ENCODE results near the gene SPEM2. TPM values are rescaled to one million over a fixed set of nuclear protein-coding genes. Genes with fewer than 3 reads are reported as not detected.

Gene SPEM2
- total and polyA plus RNA-seq, 2 of the 4 experiments (the other 2 are of a cell fraction): not detected

DNA sequence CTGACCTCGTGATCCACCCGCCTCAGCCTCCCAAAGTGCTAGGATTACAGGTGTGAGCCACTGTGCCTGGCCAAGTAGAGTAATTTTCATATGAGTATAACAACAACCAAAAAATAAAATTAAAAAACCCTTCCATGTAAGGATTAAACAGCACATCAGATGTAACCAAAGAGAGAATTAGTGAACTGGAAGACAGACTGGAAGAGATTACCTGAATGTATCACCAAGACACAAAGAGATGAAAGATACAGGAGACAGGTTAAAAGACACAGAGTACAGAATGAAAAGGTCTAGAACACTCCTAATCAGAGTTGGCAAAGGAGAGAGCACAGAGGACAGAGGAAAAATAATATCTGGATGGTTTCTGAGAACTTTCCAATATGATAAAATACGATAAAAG, 46.3 kb upstream of the SPEM2 start:
- no peaks in the 10 kb centered on the region for H3K79me1 ChIP-seq (ENCODE audit: low read depth in 1 of 2, low read length in 2 of 2)
- no peaks in the 10 kb centered on the region for H4K20me1 ChIP-seq (ENCODE audit: insufficient read depth, low read length)
- in situ Hi-C loops (cut with MboI; ENCODE audit: low sequenced_read_pairs): no loop called here
- H3K4me3 ChIP-seq (ENCODE audit: insufficient read depth, low read depth, low read length): no peak overlapping the region
- dilution Hi-C loops (cut with HindIII; ENCODE audit: low sequenced_read_pairs, unreplicated experiment): no loop called here
- WGBS, 2 experiments (ENCODE audit: extremely low coverage in 2 of 2, insufficient read length in 1 of 2): no CpG with 5 or more reads among the region's 3 CpGs
- H3K9me1 ChIP-seq (ENCODE audit: insufficient read depth, low read length): peaks cover 2% of the 10 kb centered on the region; the same call in 1 of the 2 replicates
- no peak overlapping the region for H2AFZ ChIP-seq (replicated peaks; ENCODE audit: low read length, poor library complexity)
- TF ChIP-seq MAFK (IDR thresholded peaks at IDR 0.05; ENCODE audit: low read depth, low read length) (no peak), CHD1 (IDR thresholded peaks at IDR 0.05; ENCODE audit: low read depth, low read length) (no peak), NFE2L2 (IDR thresholded peaks at IDR 0.05; ENCODE audit: low read depth, low read length) (no peak), CEBPB (IDR thresholded peaks at IDR 0.05; ENCODE audit: low read depth, low read length) (no peak), RCOR1 (IDR thresholded peaks at IDR 0.05; ENCODE audit: insufficient replicate concordance, low read length) (no peak), RFX5 (IDR thresholded peaks at IDR 0.05; ENCODE audit: low read depth, low read length) (no peak), RAD21 (IDR thresholded peaks at IDR 0.05; ENCODE audit: low read length) (no peak), MXI1 (IDR thresholded peaks at IDR 0.05; ENCODE audit: borderline replicate concordance, low read depth, low read length) (no peak)
- H2BK5ac ChIP-seq (ENCODE audit: low read depth, low read length, poor library complexity, severe bottlenecking): no peak overlapping the region
- no peak overlapping the region for H3K27ac ChIP-seq (ENCODE audit: insufficient read depth, low read length)
- no peak overlapping the region for H3K18ac ChIP-seq (ENCODE audit: low read depth, low read length)
- ATAC-seq (ENCODE audit: low read depth) (no peak), DNase-seq (no peak)
- no peak overlapping the region for H2AK9ac ChIP-seq (replicated peaks; ENCODE audit: low read depth, low read length, poor library complexity)
- H2BK15ac ChIP-seq (ENCODE audit: low read depth, low read length): no peak overlapping the region
- CTCF ChIA-PET: no interaction called here
- no peak overlapping the region for H2BK20ac ChIP-seq (ENCODE audit: low read depth, low read length)
- H3K23ac ChIP-seq (ENCODE audit: low read depth, low read length): no peak overlapping the region
- no peak overlapping the region for H4K5ac ChIP-seq (ENCODE audit: low read depth, low read length)
- intact Hi-C loops (cut with micrococcal nuclease): no loop called here
- H2AK5ac ChIP-seq (ENCODE audit: low read depth, low read length): no peak overlapping the region
- POLR2A ChIA-PET (ENCODE audit: unreplicated experiment): no interaction called here
- H2BK120ac ChIP-seq (ENCODE audit: low read depth, low read length): no peak overlapping the region
- no peak overlapping the region for H3K4ac ChIP-seq (ENCODE audit: low read depth, low read length)
- H3K9ac ChIP-seq (ENCODE audit: low read depth, low read length): no peak overlapping the region
- no peak overlapping the region for H3K56ac ChIP-seq (ENCODE audit: extremely low read depth, insufficient read depth, low read length)
- H4K91ac ChIP-seq (ENCODE audit: insufficient read depth, low read depth, low read length): no peak overlapping the region
- H3K27me3 ChIP-seq (ENCODE audit: control insufficient read depth, insufficient read depth, low read length): peaks cover 26% of the 10 kb centered on the region
- no peak overlapping the region for H4K8ac ChIP-seq (ENCODE audit: low read depth in 2 of 2, low read length in 2 of 2)
- H3K14ac ChIP-seq (replicated peaks; ENCODE audit: low read depth, low read length): no peak overlapping the region
- H3K9me3 ChIP-seq (ENCODE audit: control insufficient read depth, insufficient read depth, low read length): peaks cover 10% of the 10 kb centered on the region; the same call in 1 of the 2 replicates
- peaks cover 7% of the 10 kb centered on the region; the same call in 1 of the 2 replicates for H3K4me1 ChIP-seq (ENCODE audit: control insufficient read depth, insufficient read depth, low read length)
- H3K4me2 ChIP-seq (ENCODE audit: low read depth, low read length): no peak overlapping the region
- no peaks in the 10 kb centered on the region for H3K36me3 ChIP-seq (ENCODE audit: control insufficient read depth, insufficient read depth, low read length)
- BruUV-seq (replicated peaks): no TSS peak
